NCI-H2107 treated with DMSO at 0.1 percent for 48 hours (cell line): ENCODE results near the gene PXDN.
"Not testable (repeated sequence)": the region's sequence is repeated elsewhere in the genome, so short reads cannot be mapped to it uniquely, and the experiment has no call there.

Experiments used
- DNase-seq: peaks from one replicate; lab custom pipeline; 2025; ENCODE audit not compliant: unreplicated experiment; lab: John Stamatoyannopoulos, UW

PXDN gene

GRCh38 chr2:1708476-1709334, 35.6 kb downstream of the PXDN start:
- DNase-seq: no peak

- peak; percentile 33 for DNase-seq
These were observed 36.4 kb downstream of the PXDN start for GRCh38 chr2:1707771-1708418.

- DNase-seq: not testable (repeated sequence)
These were observed 38.0 kb downstream of the PXDN start for GRCh38 chr2:1706089-1706841.

- no peak for DNase-seq
These were observed 38.7 kb downstream of the PXDN start for GRCh38 chr2:1705557-1706076.

- DNase-seq: no peak
These were observed 39.4 kb downstream of the PXDN start for GRCh38 chr2:1704631-1705556.

GRCh38 chr2:1702186-1702565, 42.1 kb downstream of the PXDN start:
- no peak for DNase-seq

GRCh38 chr2:1701556-1702185, 42.6 kb downstream of the PXDN start:
- DNase-seq: no peak

GRCh38 chr2:1701020-1701419, 43.3 kb downstream of the PXDN start:
- DNase-seq: no peak

GRCh38 chr2:1700427-1700826, 43.9 kb downstream of the PXDN start:
- DNase-seq: not testable (repeated sequence)

GRCh38 chr2:1698188-1698945, 45.9 kb downstream of the PXDN start:
- DNase-seq: no peak

- DNase-seq: no peak
These were observed 46.7 kb downstream of the PXDN start for GRCh38 chr2:1697601-1698000.

- no peak for DNase-seq
These were observed 47.8 kb downstream of the PXDN start for GRCh38 chr2:1696472-1696871.

- no peak for DNase-seq
These were observed 49.7 kb downstream of the PXDN start for GRCh38 chr2:1694371-1695271.

- no peak for DNase-seq
These were observed 50.6 kb downstream of the PXDN start for GRCh38 chr2:1693723-1694122.

GRCh38 chr2:1692342-1692741, 52.0 kb downstream of the PXDN start:
- DNase-seq: no peak

GRCh38 chr2:1691366-1691765, 52.9 kb downstream of the PXDN start:
- no peak for DNase-seq

GRCh38 chr2:1690056-1690775, 54.1 kb downstream of the PXDN start:
- no peak for DNase-seq

GRCh38 chr2:1688859-1689258, 55.5 kb downstream of the PXDN start:
- no peak for DNase-seq
